Heart left ventricle (tissue), 13 donors: ENCODE measurements around the gene THPO.

Experiments
- CTCF ChIP-seq, 12 donors: fragments of 200-600 bp; sonication (generic) in 4 of 12; IDR thresholded peaks; one replicate each; pipeline versions ENCODE4 v1.5.0 to v1.8.0; 2018 to 2022; ENCODE audit warnings: antibody characterized with exemption in 12 of 12, mild to moderate bottlenecking in 5 of 12
- POLR2A ChIP-seq, 2 donors: fragments of 450-650 bp; IDR thresholded peaks; one replicate each; pipeline ENCODE4 v1.6.1; 2017; ENCODE audit warnings: antibody characterized with exemption in 2 of 2, mild to moderate bottlenecking in 2 of 2, moderate library complexity in 2 of 2
- donor health status: ischemic (EF 13 %, LVEDD 7.1; RV severe dilation, severe dysfunction).
- donor health status: DM: no; HTN: yes; CAD: no.
- donor health status: DM: no; HTN: no; CAD: no.
- donor health status: ischemic (EF 25% LVEDD 6.9; RV normal size, moderate dysfunction).
- donor health status: ischemic (EF 25% LVEDD 5.7; RV mildly dilated, moderate dysfunction).
- donor health status: ischemic (EF 35%, LVEDD 5.7; RV mildly dilated, moderate dysfunction).
- donor health status: nonischemic (EF 11% LVEDD 7.7; RV severe dilation, severe dysfunction).
- donor health status: DM: yes; HTN: yes; CAD: no.
- donor health status: PGD.
- donor health status: ischemic (EF 29% LVEDD 5.4; RV normal size, mild dysfunction).
- donor health status: nonischemic (EF 23%, LVEDD 6.1; RV moderate dilation, normal function).

- no peak for TF ChIP-seq POLR2A (IDR thresholded peaks at IDR 0.05)
- TF ChIP-seq CTCF (IDR thresholded peaks at IDR 0.05) = no peak
Observed at GRCh38 chr3:184335291-184335660, 42.7 kb downstream of the THPO start.
